ENCODE results near the gene DPP10.

The DPP10 gene

GRCh38 chr2:115635430-115635829, 1193.0 kb downstream of the DPP10 start:
- Histone ChIP-seq H3K36me3 (ENCODE audit: control insufficient read depth in 1 of 2, insufficient read depth in 2 of 2, low read length in 2 of 2) (no peaks in the 10 kb centered on the region), H3K27me3 (ENCODE audit: low read depth, low read length) (no peaks in the 10 kb centered on the region), H3K9me3 (ENCODE audit: control insufficient read depth in 1 of 2, low read length in 2 of 2) (peaks cover 0 to 5% of the 10 kb centered on the region in 2 donors), H3K4me1 (ENCODE audit: control insufficient read depth in 1 of 2, insufficient read depth in 2 of 2, low read length in 2 of 2) (no peaks in the 10 kb centered on the region), H3K27ac (ENCODE audit: low read length) (no peak overlapping the region), H3K4me3 (ENCODE audit: low read depth in 1 of 2, low read length in 2 of 2) (no peak overlapping the region)

- Histone ChIP-seq H3K4me1 (ENCODE audit: control insufficient read depth in 1 of 2, insufficient read depth in 2 of 2, low read length in 2 of 2) (no peaks in the 10 kb centered on the region), H3K4me3 (ENCODE audit: low read depth in 1 of 2, low read length in 2 of 2) (no peak overlapping the region), H3K9me3 (ENCODE audit: control insufficient read depth in 1 of 2, low read length in 2 of 2) (peaks cover 0 to 2% of the 10 kb centered on the region in 2 donors), H3K36me3 (ENCODE audit: control insufficient read depth in 1 of 2, insufficient read depth in 2 of 2, low read length in 2 of 2) (no peaks in the 10 kb centered on the region), H3K27me3 (ENCODE audit: low read depth, low read length) (no peaks in the 10 kb centered on the region), H3K27ac (ENCODE audit: low read length) (no peak overlapping the region)
Observed at GRCh38 chr2:115649731-115650130, 1207.3 kb downstream of the DPP10 start.

DNA sequence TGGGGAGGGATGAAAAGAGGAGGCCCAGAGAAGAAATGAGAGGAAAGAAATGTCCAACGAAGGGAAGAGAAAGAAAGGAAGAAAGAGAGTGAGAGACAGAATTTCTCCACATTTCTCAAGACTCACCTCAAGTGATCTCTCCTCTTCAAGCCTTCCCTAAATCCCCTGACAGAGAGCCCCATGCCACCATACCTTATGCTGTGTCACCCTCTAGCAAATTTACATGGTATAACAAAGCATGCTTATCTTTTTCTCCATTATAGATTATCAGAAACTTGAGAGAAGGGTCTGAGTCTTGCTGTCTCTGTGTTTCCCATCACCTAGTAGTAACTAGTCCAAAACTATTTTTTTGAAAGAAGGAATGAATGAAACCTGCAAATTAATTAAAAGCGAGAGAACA, 1208.4 kb downstream of the DPP10 start:
- Histone ChIP-seq H3K36me3 (ENCODE audit: control insufficient read depth in 1 of 2, insufficient read depth in 2 of 2, low read length in 2 of 2) (no peaks in the 10 kb centered on the region), H3K4me3 (ENCODE audit: low read depth in 1 of 2, low read length in 2 of 2) (no peak overlapping the region), H3K4me1 (ENCODE audit: control insufficient read depth in 1 of 2, insufficient read depth in 2 of 2, low read length in 2 of 2) (no peaks in the 10 kb centered on the region), H3K9me3 (ENCODE audit: control insufficient read depth in 1 of 2, low read length in 2 of 2) (peaks cover 0 to 2% of the 10 kb centered on the region in 2 donors), H3K27me3 (ENCODE audit: low read depth, low read length) (no peaks in the 10 kb centered on the region), H3K27ac (ENCODE audit: low read length) (no peak overlapping the region)

DNA sequence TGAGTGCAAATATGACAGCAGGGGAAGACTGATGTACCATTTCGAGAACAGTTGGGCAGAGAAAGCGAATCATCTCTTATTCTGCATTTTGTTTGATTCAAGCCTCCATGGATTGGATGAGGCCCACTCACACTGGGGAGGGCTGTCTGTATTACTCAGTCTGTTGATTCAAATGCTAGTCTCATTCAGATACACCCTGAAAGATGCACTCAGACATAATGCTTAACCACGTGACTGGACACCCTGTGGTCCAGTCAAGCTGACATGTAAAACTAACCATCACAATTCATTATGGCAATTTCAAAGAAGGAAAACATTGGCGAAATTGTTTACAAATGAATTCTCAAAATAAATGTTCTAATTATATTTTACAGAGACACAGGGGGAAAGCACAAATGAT, 1210.2 kb downstream of the DPP10 start:
- no peak overlapping the region for H3K27ac ChIP-seq (ENCODE audit: low read length)

DNA sequence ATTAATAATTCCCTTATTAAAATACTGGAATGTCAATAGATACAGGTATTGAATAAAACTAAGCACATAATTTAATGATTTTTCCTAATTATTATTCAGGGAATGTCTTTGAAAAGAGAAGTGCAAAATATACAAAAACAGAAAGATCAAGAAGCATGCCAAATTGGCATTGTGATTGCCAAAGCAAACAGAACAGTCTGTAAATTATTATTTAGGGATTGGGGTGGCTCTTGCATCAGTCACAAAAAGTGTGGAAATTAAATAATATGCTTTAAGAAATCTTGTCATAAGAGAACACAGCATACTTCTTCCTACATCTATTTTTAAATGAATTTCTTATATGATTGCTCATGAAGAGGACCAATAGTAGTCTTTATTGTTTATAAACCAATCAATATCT, 1211.9 kb downstream of the DPP10 start:
- no peaks in the 10 kb centered on the region for H3K36me3 ChIP-seq (ENCODE audit: control insufficient read depth in 1 of 2, insufficient read depth in 2 of 2, low read length in 2 of 2)

More for the DNA sequence above, 1210.2 kb downstream of the DPP10 start:
- no peaks in the 10 kb centered on the region for H3K27me3 ChIP-seq (ENCODE audit: low read depth, low read length)
- H3K4me1 ChIP-seq (ENCODE audit: control insufficient read depth in 1 of 2, insufficient read depth in 2 of 2, low read length in 2 of 2), result no peaks in the 10 kb centered on the region
- H3K9me3 ChIP-seq (ENCODE audit: control insufficient read depth in 1 of 2, low read length in 2 of 2), result no peaks in the 10 kb centered on the region
- no peak overlapping the region for H3K4me3 ChIP-seq (ENCODE audit: low read depth in 1 of 2, low read length in 2 of 2)
- H3K36me3 ChIP-seq (ENCODE audit: control insufficient read depth in 1 of 2, insufficient read depth in 2 of 2, low read length in 2 of 2), result no peaks in the 10 kb centered on the region

GRCh38 chr2:115678129-115678528, 1235.7 kb downstream of the DPP10 start:
- no peaks in the 10 kb centered on the region for H3K36me3 ChIP-seq (ENCODE audit: control insufficient read depth in 1 of 2, insufficient read depth in 2 of 2, low read length in 2 of 2)
- no peak overlapping the region for H3K27ac ChIP-seq (ENCODE audit: low read length)
- no peaks in the 10 kb centered on the region for H3K4me1 ChIP-seq (ENCODE audit: control insufficient read depth in 1 of 2, insufficient read depth in 2 of 2, low read length in 2 of 2)
- no peaks in the 10 kb centered on the region for H3K27me3 ChIP-seq (ENCODE audit: low read depth, low read length)
- peaks cover 0 to 9% of the 10 kb centered on the region in 2 donors for H3K9me3 ChIP-seq (ENCODE audit: control insufficient read depth in 1 of 2, low read length in 2 of 2)
- no peak overlapping the region for H3K4me3 ChIP-seq (ENCODE audit: low read depth in 1 of 2, low read length in 2 of 2)

More for the DNA sequence above, 1211.9 kb downstream of the DPP10 start:
- no peak overlapping the region for H3K4me3 ChIP-seq (ENCODE audit: low read depth in 1 of 2, low read length in 2 of 2)
- no peaks in the 10 kb centered on the region for H3K27me3 ChIP-seq (ENCODE audit: low read depth, low read length)
- H3K9me3 ChIP-seq (ENCODE audit: control insufficient read depth in 1 of 2, low read length in 2 of 2), result no peaks in the 10 kb centered on the region
- no peaks in the 10 kb centered on the region for H3K4me1 ChIP-seq (ENCODE audit: control insufficient read depth in 1 of 2, insufficient read depth in 2 of 2, low read length in 2 of 2)
- no peak overlapping the region for H3K27ac ChIP-seq (ENCODE audit: low read length)

DNA sequence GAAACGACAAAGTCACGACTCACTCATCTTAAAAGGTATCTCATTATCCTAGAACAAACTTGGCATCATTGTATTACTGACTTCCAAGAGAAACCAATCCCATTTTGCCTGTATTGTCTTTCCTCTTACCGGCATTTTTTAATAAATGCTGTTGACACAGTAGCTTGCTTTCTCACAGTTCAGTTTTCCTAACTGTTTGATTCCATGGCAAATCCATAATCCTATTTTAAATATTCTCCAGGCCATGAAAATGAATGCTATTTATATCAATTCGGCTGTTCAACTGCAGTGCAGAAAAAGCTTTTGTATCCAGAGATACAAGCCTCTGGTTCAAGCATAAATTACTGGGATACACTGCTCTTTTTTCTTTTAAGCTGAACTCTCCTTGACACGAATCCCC, 1241.9 kb downstream of the DPP10 start:
- H3K4me3 ChIP-seq (ENCODE audit: low read depth in 1 of 2, low read length in 2 of 2), result no peak overlapping the region
- H3K27ac ChIP-seq (ENCODE audit: low read length), result no peak overlapping the region
- H3K36me3 ChIP-seq (ENCODE audit: control insufficient read depth in 1 of 2, insufficient read depth in 2 of 2, low read length in 2 of 2), result no peaks in the 10 kb centered on the region
- H3K9me3 ChIP-seq (ENCODE audit: control insufficient read depth in 1 of 2, low read length in 2 of 2), result no peaks in the 10 kb centered on the region
- no peaks in the 10 kb centered on the region for H3K4me1 ChIP-seq (ENCODE audit: control insufficient read depth in 1 of 2, insufficient read depth in 2 of 2, low read length in 2 of 2)
- H3K27me3 ChIP-seq (ENCODE audit: low read depth, low read length), result no peaks in the 10 kb centered on the region

- Histone ChIP-seq H3K9me3 (ENCODE audit: control insufficient read depth in 1 of 2, low read length in 2 of 2) (no peaks in the 10 kb centered on the region), H3K4me1 (ENCODE audit: control insufficient read depth in 1 of 2, insufficient read depth in 2 of 2, low read length in 2 of 2) (no peaks in the 10 kb centered on the region), H3K36me3 (ENCODE audit: control insufficient read depth in 1 of 2, insufficient read depth in 2 of 2, low read length in 2 of 2) (no peaks in the 10 kb centered on the region), H3K27ac (ENCODE audit: low read length) (no peak overlapping the region), H3K4me3 (ENCODE audit: low read depth in 1 of 2, low read length in 2 of 2) (no peak overlapping the region), H3K27me3 (ENCODE audit: low read depth, low read length) (no peaks in the 10 kb centered on the region)
Observed at GRCh38 chr2:115691409-115691808, 1249.0 kb downstream of the DPP10 start.

GRCh38 chr2:115694651-115695050, 1252.2 kb downstream of the DPP10 start:
- no peaks in the 10 kb centered on the region for H3K36me3 ChIP-seq (ENCODE audit: control insufficient read depth in 1 of 2, insufficient read depth in 2 of 2, low read length in 2 of 2)
- no peak overlapping the region for H3K27ac ChIP-seq (ENCODE audit: low read length)
- no peak overlapping the region for H3K4me3 ChIP-seq (ENCODE audit: low read depth in 1 of 2, low read length in 2 of 2)
- H3K9me3 ChIP-seq (ENCODE audit: control insufficient read depth in 1 of 2, low read length in 2 of 2), result no peaks in the 10 kb centered on the region
- H3K4me1 ChIP-seq (ENCODE audit: control insufficient read depth in 1 of 2, insufficient read depth in 2 of 2, low read length in 2 of 2), result no peaks in the 10 kb centered on the region
- no peaks in the 10 kb centered on the region for H3K27me3 ChIP-seq (ENCODE audit: low read depth, low read length)

DNA sequence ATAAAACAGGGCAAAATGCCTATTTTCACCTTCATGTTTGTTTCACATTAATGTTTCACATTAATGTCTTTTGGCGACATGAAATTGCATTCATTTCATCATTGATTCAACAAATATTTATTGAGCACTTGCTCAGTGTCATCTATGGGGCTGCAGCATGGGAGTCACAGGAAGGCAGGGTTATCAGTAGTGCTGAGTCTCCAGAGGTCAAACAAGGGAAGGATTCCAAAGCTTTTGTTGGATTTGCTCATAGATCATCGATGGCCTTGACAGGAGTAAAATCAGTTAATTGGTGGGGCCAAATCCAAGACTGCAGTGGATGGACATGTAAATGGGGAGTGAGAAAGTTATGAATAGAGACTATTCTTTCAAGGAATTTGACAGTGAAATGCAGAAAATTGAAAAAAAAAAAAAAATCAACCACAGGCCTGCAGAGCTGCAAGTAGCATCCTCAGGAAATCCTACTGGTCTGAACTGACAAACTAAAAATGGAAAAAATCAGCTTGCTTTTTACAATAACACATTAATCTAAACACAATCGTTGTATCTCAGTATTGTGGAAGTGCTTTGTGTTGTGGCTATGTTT, 1290.8 kb downstream of the DPP10 start:
- Histone ChIP-seq H3K4me3 (ENCODE audit: low read depth in 1 of 2, low read length in 2 of 2) (no peak overlapping the region), H3K36me3 (ENCODE audit: control insufficient read depth in 1 of 2, insufficient read depth in 2 of 2, low read length in 2 of 2) (no peaks in the 10 kb centered on the region), H3K27ac (ENCODE audit: low read length) (no peak overlapping the region), H3K27me3 (ENCODE audit: low read depth, low read length) (no peaks in the 10 kb centered on the region), H3K4me1 (ENCODE audit: control insufficient read depth in 1 of 2, insufficient read depth in 2 of 2, low read length in 2 of 2) (no peaks in the 10 kb centered on the region), H3K9me3 (ENCODE audit: control insufficient read depth in 1 of 2, low read length in 2 of 2) (no peaks in the 10 kb centered on the region)

GRCh38 chr2:115738111-115738510, 1295.7 kb downstream of the DPP10 start:
- Histone ChIP-seq H3K27ac (ENCODE audit: low read length) (no peak overlapping the region), H3K4me1 (ENCODE audit: control insufficient read depth in 1 of 2, insufficient read depth in 2 of 2, low read length in 2 of 2) (no peaks in the 10 kb centered on the region), H3K9me3 (ENCODE audit: control insufficient read depth in 1 of 2, low read length in 2 of 2) (no peaks in the 10 kb centered on the region), H3K4me3 (ENCODE audit: low read depth in 1 of 2, low read length in 2 of 2) (no peak overlapping the region), H3K27me3 (ENCODE audit: low read depth, low read length) (no peaks in the 10 kb centered on the region), H3K36me3 (ENCODE audit: control insufficient read depth in 1 of 2, insufficient read depth in 2 of 2, low read length in 2 of 2) (no peaks in the 10 kb centered on the region)

- no peaks in the 10 kb centered on the region for H3K9me3 ChIP-seq (ENCODE audit: control insufficient read depth in 1 of 2, low read length in 2 of 2)
- no peak overlapping the region for H3K4me3 ChIP-seq (ENCODE audit: low read depth in 1 of 2, low read length in 2 of 2)
- H3K27me3 ChIP-seq (ENCODE audit: low read depth, low read length), result no peaks in the 10 kb centered on the region
- H3K4me1 ChIP-seq (ENCODE audit: control insufficient read depth in 1 of 2, insufficient read depth in 2 of 2, low read length in 2 of 2), result no peaks in the 10 kb centered on the region
- H3K27ac ChIP-seq (ENCODE audit: low read length), result no peak overlapping the region
- no peaks in the 10 kb centered on the region for H3K36me3 ChIP-seq (ENCODE audit: control insufficient read depth in 1 of 2, insufficient read depth in 2 of 2, low read length in 2 of 2)
Observed at GRCh38 chr2:115739574-115739973, 1297.1 kb downstream of the DPP10 start.
